H9 (cell line): ENCODE data around the gene DLGAP4. TPM values are rescaled to one million over a fixed set of nuclear protein-coding genes. Genes with fewer than 3 reads are reported as not detected.

ENCODE experiments used
- DNase-seq: peaks from one replicate; pipeline ENCODE4 v3.0.0-alpha.2; 2017
- H2AFZ ChIP-seq: one replicate; pipeline ENCODE4 v1.6.1; 2013; ENCODE audit warnings: mild to moderate bottlenecking, low read length, control low read depth, moderate library complexity
- H2AK5ac ChIP-seq: 2 replicates; pipeline ENCODE4 v1.6.1; 2013; ENCODE audit warnings: low read length, control low read depth, mixed read lengths; ENCODE audit not compliant: insufficient read length
- H2BK120ac ChIP-seq: one replicate; pipeline ENCODE4 v1.6.1; 2013; ENCODE audit warnings: low read depth, mild to moderate bottlenecking, low read length, control low read depth, inconsistent platforms; ENCODE audit not compliant: poor library complexity, severe bottlenecking
- H2BK12ac ChIP-seq: 2 replicates; pipeline ENCODE4 v1.6.1; 2013; ENCODE audit warnings: low read length, control low read depth, mixed read lengths, low read depth; ENCODE audit not compliant: insufficient read length
- H2BK15ac ChIP-seq: 2 replicates; pipeline ENCODE4 v1.6.1; 2013; ENCODE audit warnings: low read depth, low read length, control low read depth
- H2BK20ac ChIP-seq: one replicate; pipeline ENCODE4 v1.6.1; 2013; ENCODE audit warnings: low read depth, mild to moderate bottlenecking, low read length, control low read depth, inconsistent platforms; ENCODE audit not compliant: poor library complexity, severe bottlenecking
- H2BK5ac ChIP-seq: 2 replicates; pipeline ENCODE4 v1.6.1; 2013; ENCODE audit warnings: low read length, control low read depth, mixed read lengths; ENCODE audit not compliant: insufficient read length
- H3K14ac ChIP-seq: 2 replicates; pipeline ENCODE4 v1.6.1; 2013; ENCODE audit warnings: low read length, control low read depth; ENCODE audit not compliant: insufficient read depth
- H3K18ac ChIP-seq: 2 replicates; pipeline ENCODE4 v1.6.1; 2013; ENCODE audit warnings: low read depth, mild to moderate bottlenecking, mixed read lengths, low read length, control low read depth; ENCODE audit not compliant: insufficient read length
- H3K23ac ChIP-seq: 2 replicates; pipeline ENCODE4 v1.6.1; 2013; ENCODE audit warnings: low read length, control low read depth, mixed read lengths, low read depth; ENCODE audit not compliant: insufficient read length
- H3K23me2 ChIP-seq: 2 replicates; pipeline ENCODE4 v1.6.1; 2013; ENCODE audit warnings: low read depth, mild to moderate bottlenecking, mixed read lengths, low read length, control low read depth; ENCODE audit not compliant: insufficient read length, poor library complexity, severe bottlenecking
- H3K27ac ChIP-seq: 2 replicates; pipeline ENCODE4 v1.5.1; 2013; ENCODE audit warnings: low read length, control low read depth, mixed read lengths, low read depth; ENCODE audit not compliant: insufficient read length
- H3K27me3 ChIP-seq: 2 replicates; pipeline ENCODE4 v1.6.1; 2013; ENCODE audit warnings: low read length, control low read depth, inconsistent platforms; ENCODE audit not compliant: insufficient read depth
- H3K4ac ChIP-seq: 2 replicates; pipeline ENCODE4 v1.6.1; 2013; ENCODE audit warnings: low read depth, mild to moderate bottlenecking, control low read depth, inconsistent platforms, low read length, moderate library complexity
- H3K4me1 ChIP-seq: 2 replicates; pipeline ENCODE4 v1.6.1; 2013; ENCODE audit warnings: low read length, control low read depth, inconsistent platforms; ENCODE audit not compliant: insufficient read depth
- H3K4me2 ChIP-seq: 2 replicates; pipeline ENCODE4 v1.6.1; 2013; ENCODE audit warnings: low read length, control low read depth, mixed read lengths; ENCODE audit not compliant: insufficient read length, insufficient read depth
- H3K56ac ChIP-seq: 2 replicates; pipeline ENCODE4 v1.6.1; 2013; ENCODE audit warnings: low read depth, mild to moderate bottlenecking, mixed read lengths, low read length, control low read depth; ENCODE audit not compliant: insufficient read length
- H3K79me1 ChIP-seq: 2 replicates; pipeline ENCODE4 v1.6.1; 2013; ENCODE audit warnings: low read depth, mild to moderate bottlenecking, moderate library complexity, low read length, control low read depth, inconsistent platforms; ENCODE audit not compliant: insufficient read depth, poor library complexity, severe bottlenecking
- H3K79me2 ChIP-seq: 2 replicates; pipeline ENCODE4 v1.6.1; 2013; ENCODE audit warnings: low read length, control low read depth, inconsistent platforms; ENCODE audit not compliant: insufficient read depth
- H3K9ac ChIP-seq: 2 replicates; pipeline ENCODE4 v1.6.1; 2013; ENCODE audit warnings: low read length, control low read depth, mixed read lengths; ENCODE audit not compliant: insufficient read length; ENCODE audit errors: extremely low read depth
- H3K9me3 ChIP-seq: one replicate; pipeline ENCODE4 v1.6.1; 2013; ENCODE audit warnings: low read depth, low read length, inconsistent platforms; ENCODE audit not compliant: control insufficient read depth
- H3T11ph ChIP-seq: one replicate; pipeline ENCODE4 v1.6.1; 2013; ENCODE audit warnings: mild to moderate bottlenecking, low read length, control low read depth, inconsistent platforms
- H4K20me1 ChIP-seq: one replicate; pipeline ENCODE4 v1.6.1; 2013; ENCODE audit not compliant: control insufficient read depth, insufficient read length, insufficient read depth
- H4K5ac ChIP-seq: 2 replicates; pipeline ENCODE4 v1.6.1; 2013; ENCODE audit warnings: low read depth, mild to moderate bottlenecking, mixed read lengths, low read length, control low read depth; ENCODE audit not compliant: insufficient read length
- H4K8ac ChIP-seq: replicated peaks from 2 replicates; pipeline ENCODE4 v1.6.1; 2013; ENCODE audit warnings: low read length, control low read depth, mixed read lengths, low read depth; ENCODE audit not compliant: insufficient read length
- H4K91ac ChIP-seq: 2 replicates; pipeline ENCODE4 v1.6.1; 2013; ENCODE audit warnings: low read depth, mild to moderate bottlenecking, moderate library complexity, mixed read lengths, low read length, control low read depth; ENCODE audit not compliant: insufficient read length
- H3K27ac Mint-ChIP-seq, 3 experiments: 2 replicates in 2 of 3; 3 replicates in 1 of 3; pipeline ENCODE4 v1.8.0; 2020 to 2021; ENCODE audit warnings: mixed read lengths in 3 of 3, mild to moderate bottlenecking in 1 of 3, moderate library complexity in 1 of 3
- H3K27me3 Mint-ChIP-seq: 2 replicates; pipeline ENCODE4 v1.8.0; 2021; ENCODE audit warnings: low read depth, mild to moderate bottlenecking, moderate library complexity, mixed read lengths
- H3K36me3 Mint-ChIP-seq, 3 experiments: 2 replicates in 2 of 3; 3 replicates in 1 of 3; pipeline ENCODE4 v1.8.0; 2020 to 2021; ENCODE audit warnings: low read depth in 3 of 3, mixed read lengths in 3 of 3; ENCODE audit not compliant: insufficient read depth in 1 of 3
- H3K4me1 Mint-ChIP-seq, 2 experiments: 2 replicates each; pipeline ENCODE4 v1.8.0; 2020; ENCODE audit warnings: mixed read lengths in 2 of 2
- H3K4me3 Mint-ChIP-seq, 2 experiments: 2 replicates in 1 of 2; 3 replicates in 1 of 2; pipeline ENCODE4 v1.8.0; 2020 to 2021; ENCODE audit warnings: mild to moderate bottlenecking in 2 of 2, mixed read lengths in 2 of 2, moderate library complexity in 1 of 2
- H3K9me3 Mint-ChIP-seq, 2 experiments: 2 replicates in 1 of 2; 3 replicates in 1 of 2; pipeline ENCODE4 v1.8.0; 2020; ENCODE audit warnings: mild to moderate bottlenecking in 2 of 2, mixed read lengths in 2 of 2, moderate library complexity in 1 of 2
- WGBS: extraction: QIAGEN DNeasy Blood & Tissue Kit; methylation state at CpG from one replicate; pipeline ENCODE4 v1.1.7; 2013; ENCODE audit warnings: missing lambda C conversion rate, low lambda C conversion rate, mixed read lengths; ENCODE audit not compliant: insufficient read length; ENCODE audit errors: extremely low coverage; 5-methylcytosine and 5-hydroxymethylcytosine counted together
- total RNA-seq: library from RNA; stranded (reverse); gene quantifications from 2 replicates; pipeline ENCODE4 v1.2.1, GENCODE V29; 2021
- TF ChIP-seq, protein P1 (sequence below): fragments of 200-600 bp; sonication (generic); conservative IDR thresholded peaks from 3 replicates; pipeline ENCODE4 v1.8.0; 2021; ENCODE audit warnings: antibody characterized with exemption, mild to moderate bottlenecking

Gene DLGAP4
- total RNA-seq, 1 experiment from 2014 or later, result 48.0 TPM

DNA sequence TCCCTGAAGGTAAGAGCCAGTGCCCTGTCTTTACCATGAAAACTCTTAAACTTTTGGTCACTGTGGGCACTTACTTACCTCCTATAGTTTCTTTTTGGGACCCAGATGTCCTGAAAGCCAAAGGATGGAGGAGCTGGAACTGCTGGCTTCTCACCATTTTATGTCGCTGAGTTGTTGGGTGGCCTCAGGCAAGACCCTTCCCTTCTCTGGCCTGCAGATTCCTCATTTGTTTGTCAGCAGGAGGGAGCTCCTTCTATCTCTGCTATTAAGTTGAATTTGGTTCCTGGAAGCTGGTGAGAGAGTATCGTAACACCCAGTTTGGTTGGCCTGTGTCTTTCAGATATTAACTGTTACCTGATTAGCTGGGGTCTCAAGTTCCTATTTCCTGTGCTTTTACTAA lies 167.0 kb downstream of the DLGAP4 start:
- no peak overlapping the region for H4K5ac ChIP-seq
- H3K79me2 ChIP-seq, result peaks cover 5% of the 10 kb centered on the region; the same call in 1 of the 2 replicates
- peaks cover 30 to 42% of the 10 kb centered on the region in 2 experiments for H3K4me1 Mint-ChIP-seq
- H3K9ac ChIP-seq, result no peak overlapping the region
- no peaks in the 10 kb centered on the region for H3K79me1 ChIP-seq
- H2BK5ac ChIP-seq, result no peak overlapping the region
- H2AK5ac ChIP-seq, result no peak overlapping the region
- no peak overlapping the region for H3T11ph ChIP-seq
- no peaks in the 10 kb centered on the region for H3K23me2 ChIP-seq
- H3K9me3 Mint-ChIP-seq, result no peaks in the 10 kb centered on the region
- H2AFZ ChIP-seq, result no peak overlapping the region
- no peak overlapping the region for H3K23ac ChIP-seq
- H3K4me2 ChIP-seq, result no peak overlapping the region
- WGBS, result no CpG with 5 or more reads among the region's 2 CpGs
- no peak overlapping the region for H3K4ac ChIP-seq
- no peaks in the 10 kb centered on the region for H3K27me3 Mint-ChIP-seq
- H3K4me3 Mint-ChIP-seq, result no peak overlapping the region
- H4K91ac ChIP-seq, result no peak overlapping the region
- H3K14ac ChIP-seq, result no peak overlapping the region
- H3K36me3 Mint-ChIP-seq, result peaks cover 1 to 10% (median 9%) of the 10 kb centered on the region in 3 experiments; a peak in 4 of 7 replicates
- H2BK15ac ChIP-seq, result no peak overlapping the region
- no peaks in the 10 kb centered on the region for H3K27me3 ChIP-seq
- no peak for DNase-seq
- no peak overlapping the region for H2BK120ac ChIP-seq
- TF ChIP-seq, protein P1, sequence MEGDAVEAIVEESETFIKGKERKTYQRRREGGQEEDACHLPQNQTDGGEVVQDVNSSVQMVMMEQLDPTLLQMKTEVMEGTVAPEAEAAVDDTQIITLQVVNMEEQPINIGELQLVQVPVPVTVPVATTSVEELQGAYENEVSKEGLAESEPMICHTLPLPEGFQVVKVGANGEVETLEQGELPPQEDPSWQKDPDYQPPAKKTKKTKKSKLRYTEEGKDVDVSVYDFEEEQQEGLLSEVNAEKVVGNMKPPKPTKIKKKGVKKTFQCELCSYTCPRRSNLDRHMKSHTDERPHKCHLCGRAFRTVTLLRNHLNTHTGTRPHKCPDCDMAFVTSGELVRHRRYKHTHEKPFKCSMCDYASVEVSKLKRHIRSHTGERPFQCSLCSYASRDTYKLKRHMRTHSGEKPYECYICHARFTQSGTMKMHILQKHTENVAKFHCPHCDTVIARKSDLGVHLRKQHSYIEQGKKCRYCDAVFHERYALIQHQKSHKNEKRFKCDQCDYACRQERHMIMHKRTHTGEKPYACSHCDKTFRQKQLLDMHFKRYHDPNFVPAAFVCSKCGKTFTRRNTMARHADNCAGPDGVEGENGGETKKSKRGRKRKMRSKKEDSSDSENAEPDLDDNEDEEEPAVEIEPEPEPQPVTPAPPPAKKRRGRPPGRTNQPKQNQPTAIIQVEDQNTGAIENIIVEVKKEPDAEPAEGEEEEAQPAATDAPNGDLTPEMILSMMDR, result no peak
- no peaks in the 10 kb centered on the region for H3K9me3 ChIP-seq
- H4K8ac ChIP-seq, result no peak overlapping the region
- no peak overlapping the region; a peak in 1 of 7 replicates for H3K27ac Mint-ChIP-seq
- H3K27ac ChIP-seq, result no peak overlapping the region
- no peak overlapping the region for H3K18ac ChIP-seq
- no peaks in the 10 kb centered on the region for H4K20me1 ChIP-seq
- no peaks in the 10 kb centered on the region for H3K4me1 ChIP-seq
- H2BK20ac ChIP-seq, result no peak overlapping the region
- H3K56ac ChIP-seq, result no peak overlapping the region
- H2BK12ac ChIP-seq, result no peak overlapping the region
